ENCODE data around the gene PPARGC1A. TPM values are rescaled to one million over a fixed set of nuclear protein-coding genes. Genes with fewer than 3 reads are reported as not detected.

The PPARGC1A gene
- total and polyA plus RNA-seq, 11 donors: 25.4 to 103 (median 83.3) TPM

DNA sequence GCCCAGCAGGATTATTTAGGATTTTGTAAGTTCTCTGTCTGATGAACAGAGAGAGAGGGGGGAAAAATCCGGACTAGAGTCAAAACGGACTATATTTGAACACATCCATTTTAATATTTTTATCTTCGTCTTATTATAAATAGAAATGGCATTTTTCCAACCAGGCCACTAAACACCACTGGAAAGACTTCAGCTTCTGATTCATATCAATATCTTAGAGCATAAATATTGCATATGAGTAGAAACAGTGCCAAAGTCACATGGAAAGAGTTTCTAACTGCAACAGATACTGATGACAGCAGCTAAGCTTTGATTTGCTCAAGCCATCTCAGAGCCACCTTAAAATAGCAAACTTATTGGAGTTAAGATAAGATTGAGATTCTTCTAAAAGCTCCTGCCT lies 456 bp downstream of the PPARGC1A start:
- peak overlapping the region; percentile 39 to 73 (median 58) for H3K4me3 ChIP-seq
- DNase-seq (no peak), ATAC-seq (no peak)
- H3K27me3 ChIP-seq: no peaks in the 10 kb centered on the region
- WGBS, 4 donors: 1 to 4% (median 3%) methylated on average over 3 of the region's 3 CpGs
- H3K4me1 ChIP-seq: peaks cover 0 to 14% (median under 1%) of the 10 kb centered on the region in 12 donors
- no peak for TF ChIP-seq CTCF (IDR thresholded peaks at IDR 0.05)
- no peak for TF ChIP-seq POLR2A (IDR thresholded peaks at IDR 0.05)
- no peaks in the 10 kb centered on the region for H3K9me3 ChIP-seq
- intact Hi-C loops (cut with DNase I): loop anchor here in 5 of 10 donors (1.0 to 5.0 kb wide), 4 partner anchors 39 to 43 kb away; no protein-coding TSS in a partner anchor
- H3K36me3 ChIP-seq: peaks cover 0 to 2% (median 0%) of the 10 kb centered on the region in 9 donors
- peak overlapping the region; percentile 78 to 94 (median 84) for H3K27ac ChIP-seq

GRCh38 chr4:23888421-23889319 lies 1.2 kb downstream of the PPARGC1A start:
- Histone ChIP-seq H3K27me3 (no peaks in the 10 kb centered on the region), H3K4me1 (peaks cover 0 to 15% (median under 1%) of the 10 kb centered on the region in 12 donors), H3K36me3 (peaks cover 0 to 4% (median 0%) of the 10 kb centered on the region in 9 donors), H3K4me3 (peak overlapping the region; percentile 39 to 73 (median 58)), H3K27ac (peak overlapping the region; percentile 78 to 94 (median 84)), H3K9me3 (no peaks in the 10 kb centered on the region)
- intact Hi-C loops (cut with DNase I): loop anchor here in 5 of 10 donors (1.0 to 5.0 kb wide), 4 partner anchors 40 to 44 kb away; no protein-coding TSS in a partner anchor
- DNase-seq: peak in 2 of 5 donors; percentile 35 to 43
- TF ChIP-seq CTCF (IDR thresholded peaks at IDR 0.05) (no peak), POLR2A (IDR thresholded peaks at IDR 0.05) (no peak)
- ATAC-seq: peak; percentile 58 to 73 (median 68)
- WGBS, 4 donors: 3 to 6% (median 4%) methylated on average over 25 of the region's 25 CpGs

- Histone ChIP-seq H3K9me3 (no peaks in the 10 kb centered on the region), H3K27ac (peak overlapping the region; percentile 78 to 94 (median 84)), H3K36me3 (peaks cover 0 to 4% (median 0%) of the 10 kb centered on the region in 9 donors), H3K27me3 (no peaks in the 10 kb centered on the region), H3K4me1 (peaks cover 0 to 21% (median under 1%) of the 10 kb centered on the region in 12 donors), H3K4me3 (peak overlapping the region; percentile 39 to 73 (median 58))
- ATAC-seq (no peak), DNase-seq (peak in 3 of 5 donors; percentile 43 to 64 (median 44))
- WGBS, 4 donors: 38 to 55% (median 43%) methylated on average over 7 of the region's 7 CpGs
- intact Hi-C loops (cut with DNase I): loop anchor here in 4 of 10 donors (2.0 to 5.0 kb wide), 3 partner anchors 41 to 44 kb away; no protein-coding TSS in a partner anchor
- TF ChIP-seq CTCF (IDR thresholded peaks at IDR 0.05) (no peak), POLR2A (IDR thresholded peaks at IDR 0.05) (no peak)
These were observed 1.9 kb downstream of the PPARGC1A start for GRCh38 chr4:23887989-23888388.

- H3K27ac ChIP-seq: peak overlapping the region; percentile 78 to 94 (median 84)
- WGBS, 4 donors: 48 to 63% (median 57%) methylated on average over 3 of the region's 3 CpGs
- no peaks in the 10 kb centered on the region for H3K27me3 ChIP-seq
- no peak for DNase-seq
- H3K4me3 ChIP-seq: peak overlapping the region in 11 of 12 donors; percentile 39 to 73 (median 60)
- H3K36me3 ChIP-seq: peaks cover 0 to 4% (median 0%) of the 10 kb centered on the region in 9 donors
- peaks cover 0 to 28% (median 2%) of the 10 kb centered on the region in 12 donors for H3K4me1 ChIP-seq
- H3K9me3 ChIP-seq: no peaks in the 10 kb centered on the region
- intact Hi-C loops (cut with DNase I): loop anchor here in 2 of 10 donors (5.0 kb wide), 1 partner anchor 45 kb away; no protein-coding TSS in a partner anchor
- no peak for TF ChIP-seq POLR2A (IDR thresholded peaks at IDR 0.05)
- no peak for TF ChIP-seq CTCF (IDR thresholded peaks at IDR 0.05)
- no peak for ATAC-seq
These were observed 2.7 kb downstream of the PPARGC1A start for GRCh38 chr4:23887173-23887572.

Data from heart left ventricle (tissue), 16 donors.